Raji (cell line): Measurements from ENCODE around the gene DCAF11.

Experiments
- POLR2A ChIP-seq: IDR thresholded peaks from 2 replicates; pipeline ENCODE4 v1.6.1; 2011; ENCODE audit warnings: low read depth, low read length, control low read depth; ENCODE audit not compliant: insufficient read depth

DCAF11 gene

GRCh38 chr14:24146978-24147760 is 32.6 kb downstream of the DCAF11 start, which contains the start of gene RNF31:
Gene RNF31, plus strand, starts transcription at chr14:24147498. Its CDS starts 201 bp downstream, at chr14:24147699.
- TF ChIP-seq POLR2A = peak; percentile 65

- no peak for TF ChIP-seq POLR2A
Observed at GRCh38 chr14:24147761-24148428, 33.3 kb downstream of the DCAF11 start.

GRCh38 chr14:24149302-24149969 is 34.9 kb downstream of the DCAF11 start:
- no peak for TF ChIP-seq POLR2A

GRCh38 chr14:24150061-24150460 is 35.5 kb downstream of the DCAF11 start:
- TF ChIP-seq POLR2A = no peak

- TF ChIP-seq POLR2A = no peak
Observed at GRCh38 chr14:24150567-24150966, 36.0 kb downstream of the DCAF11 start.

GRCh38 chr14:24150993-24151392 is 36.4 kb downstream of the DCAF11 start:
- no peak for TF ChIP-seq POLR2A

- TF ChIP-seq POLR2A = no peak
Observed at GRCh38 chr14:24151404-24152080, 37.0 kb downstream of the DCAF11 start.

GRCh38 chr14:24155100-24155499 is 40.5 kb downstream of the DCAF11 start:
- TF ChIP-seq POLR2A = no peak

- no peak for TF ChIP-seq POLR2A
Observed at GRCh38 chr14:24156840-24157239, 42.3 kb downstream of the DCAF11 start.

- no peak for TF ChIP-seq POLR2A
Observed at GRCh38 chr14:24157331-24157730, 42.8 kb downstream of the DCAF11 start.

GRCh38 chr14:24159777-24160498 is 45.4 kb downstream of the DCAF11 start:
- no peak for TF ChIP-seq POLR2A

- no peak for TF ChIP-seq POLR2A
Observed at GRCh38 chr14:24160499-24160849, 45.9 kb downstream of the DCAF11 start.

- TF ChIP-seq POLR2A = peak; percentile 71
Observed at GRCh38 chr14:24160850-24161804, 46.5 kb downstream of the DCAF11 start, which contains the start of gene IRF9. Gene IRF9, plus strand, starts transcription at chr14:24161265. Its CDS starts 880 bp downstream, at chr14:24162145.
